Measurements from ENCODE around the gene GNG7.

Gene GNG7

DNA sequence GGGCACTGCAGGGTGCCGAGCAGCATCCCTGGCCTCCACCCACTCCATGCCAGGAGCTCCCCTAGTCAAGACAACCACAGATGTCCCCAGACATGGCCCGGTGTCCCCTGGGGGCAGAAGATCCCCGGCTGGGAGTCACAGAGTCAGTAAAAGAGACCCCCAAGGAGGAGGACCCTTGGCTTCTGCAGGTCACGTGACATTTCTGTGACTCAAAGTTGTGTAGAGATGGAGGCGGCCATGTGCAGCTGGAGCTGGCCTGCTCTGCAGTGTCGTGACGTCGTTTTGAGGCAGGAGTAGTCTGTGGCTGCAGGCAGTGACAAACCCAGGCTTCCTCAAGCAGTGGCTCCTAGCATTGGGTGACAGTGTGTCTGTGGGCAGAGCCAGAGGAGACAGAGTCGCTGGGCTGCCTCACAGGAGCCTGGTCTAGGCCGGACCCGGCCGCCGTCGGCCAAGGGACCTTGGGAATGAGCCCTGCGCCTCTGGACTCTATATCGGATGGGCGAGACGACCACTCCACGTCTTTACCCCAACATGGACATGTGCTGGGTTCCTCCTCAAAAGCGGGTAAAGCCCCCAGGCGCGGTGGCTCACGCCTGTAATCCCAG is 26.4 kb upstream of the GNG7 start:
- H3K4me3 ChIP-seq (ENCODE audit: low read depth in 1 of 2, low read length in 2 of 2): no peak overlapping the region
- H3K36me3 ChIP-seq (ENCODE audit: insufficient read depth, low read length): peaks cover 23% of the 10 kb centered on the region
- no peaks in the 10 kb centered on the region for H3K27me3 ChIP-seq (ENCODE audit: insufficient read depth, low read length, poor library complexity)
- H2AFZ ChIP-seq (ENCODE audit: low read depth, low read length): no peak overlapping the region
- H3K79me2 ChIP-seq (ENCODE audit: insufficient read depth, low read length): no peaks in the 10 kb centered on the region
- H3K9ac ChIP-seq (ENCODE audit: low read depth, low read length): no peak overlapping the region
- H4K20me1 ChIP-seq (ENCODE audit: insufficient read depth, low read length): peaks cover 4% of the 10 kb centered on the region; the same call in 1 of the 2 replicates
- H3K27ac ChIP-seq (ENCODE audit: low read length): no peak overlapping the region
- H3K4me2 ChIP-seq (ENCODE audit: insufficient read depth, low read length): no peak overlapping the region
- ATAC-seq (ENCODE audit: insufficient read depth, low read depth) (peak; percentile 22; the same call in 1 of the 3 replicates), DNase-seq (no peak)
- H3K4me1 ChIP-seq (ENCODE audit: insufficient read depth, low read length): no peaks in the 10 kb centered on the region
- TF ChIP-seq EZH2 (IDR thresholded peaks at IDR 0.05; ENCODE audit: borderline replicate concordance, low read depth, low read length, severe bottlenecking): no peak
- TF ChIP-seq, protein P1, sequence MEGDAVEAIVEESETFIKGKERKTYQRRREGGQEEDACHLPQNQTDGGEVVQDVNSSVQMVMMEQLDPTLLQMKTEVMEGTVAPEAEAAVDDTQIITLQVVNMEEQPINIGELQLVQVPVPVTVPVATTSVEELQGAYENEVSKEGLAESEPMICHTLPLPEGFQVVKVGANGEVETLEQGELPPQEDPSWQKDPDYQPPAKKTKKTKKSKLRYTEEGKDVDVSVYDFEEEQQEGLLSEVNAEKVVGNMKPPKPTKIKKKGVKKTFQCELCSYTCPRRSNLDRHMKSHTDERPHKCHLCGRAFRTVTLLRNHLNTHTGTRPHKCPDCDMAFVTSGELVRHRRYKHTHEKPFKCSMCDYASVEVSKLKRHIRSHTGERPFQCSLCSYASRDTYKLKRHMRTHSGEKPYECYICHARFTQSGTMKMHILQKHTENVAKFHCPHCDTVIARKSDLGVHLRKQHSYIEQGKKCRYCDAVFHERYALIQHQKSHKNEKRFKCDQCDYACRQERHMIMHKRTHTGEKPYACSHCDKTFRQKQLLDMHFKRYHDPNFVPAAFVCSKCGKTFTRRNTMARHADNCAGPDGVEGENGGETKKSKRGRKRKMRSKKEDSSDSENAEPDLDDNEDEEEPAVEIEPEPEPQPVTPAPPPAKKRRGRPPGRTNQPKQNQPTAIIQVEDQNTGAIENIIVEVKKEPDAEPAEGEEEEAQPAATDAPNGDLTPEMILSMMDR (IDR thresholded peaks at IDR 0.05; ENCODE audit: borderline replicate concordance, extremely low read depth, low read length, poor library complexity, severe bottlenecking): no peak
- no peaks in the 10 kb centered on the region for H3K9me3 ChIP-seq (ENCODE audit: insufficient read depth, low read length, severe bottlenecking)

DNA sequence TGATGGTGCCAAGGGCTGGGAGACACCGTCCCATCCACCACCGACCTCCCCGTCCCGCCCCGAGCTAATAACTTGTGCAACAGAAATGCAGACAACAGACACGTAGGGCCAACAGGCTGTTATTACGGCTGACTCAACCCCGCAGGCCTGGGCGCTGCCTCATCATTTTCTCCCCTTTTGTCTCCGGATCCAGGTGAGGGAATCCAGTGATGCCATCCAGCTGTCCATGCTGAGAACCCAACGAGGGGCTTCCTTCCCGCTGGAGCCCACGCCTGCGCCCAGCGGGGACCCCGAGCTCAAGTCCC is 25.1 kb upstream of the GNG7 start:
- no peaks in the 10 kb centered on the region for H3K9me3 ChIP-seq (ENCODE audit: insufficient read depth, low read length, severe bottlenecking)
- H3K9ac ChIP-seq (ENCODE audit: low read depth, low read length): no peak overlapping the region
- H2AFZ ChIP-seq (ENCODE audit: low read depth, low read length): no peak overlapping the region
- no peaks in the 10 kb centered on the region for H3K79me2 ChIP-seq (ENCODE audit: insufficient read depth, low read length)
- ATAC-seq (ENCODE audit: insufficient read depth, low read depth) (no peak), DNase-seq (no peak)
- H3K4me1 ChIP-seq (ENCODE audit: insufficient read depth, low read length): no peaks in the 10 kb centered on the region
- H3K27me3 ChIP-seq (ENCODE audit: insufficient read depth, low read length, poor library complexity): no peaks in the 10 kb centered on the region
- no peak overlapping the region for H3K27ac ChIP-seq (ENCODE audit: low read length)
- TF ChIP-seq, protein P1 (IDR thresholded peaks at IDR 0.05; ENCODE audit: borderline replicate concordance, extremely low read depth, low read length, poor library complexity, severe bottlenecking): no peak
- TF ChIP-seq EZH2 (IDR thresholded peaks at IDR 0.05; ENCODE audit: borderline replicate concordance, low read depth, low read length, severe bottlenecking): no peak
- H3K4me2 ChIP-seq (ENCODE audit: insufficient read depth, low read length): no peak overlapping the region
- peaks cover 13% of the 10 kb centered on the region for H3K36me3 ChIP-seq (ENCODE audit: insufficient read depth, low read length)
- peaks cover 3% of the 10 kb centered on the region; the same call in 1 of the 2 replicates for H4K20me1 ChIP-seq (ENCODE audit: insufficient read depth, low read length)
- no peak overlapping the region for H3K4me3 ChIP-seq (ENCODE audit: low read depth in 1 of 2, low read length in 2 of 2)

DNA sequence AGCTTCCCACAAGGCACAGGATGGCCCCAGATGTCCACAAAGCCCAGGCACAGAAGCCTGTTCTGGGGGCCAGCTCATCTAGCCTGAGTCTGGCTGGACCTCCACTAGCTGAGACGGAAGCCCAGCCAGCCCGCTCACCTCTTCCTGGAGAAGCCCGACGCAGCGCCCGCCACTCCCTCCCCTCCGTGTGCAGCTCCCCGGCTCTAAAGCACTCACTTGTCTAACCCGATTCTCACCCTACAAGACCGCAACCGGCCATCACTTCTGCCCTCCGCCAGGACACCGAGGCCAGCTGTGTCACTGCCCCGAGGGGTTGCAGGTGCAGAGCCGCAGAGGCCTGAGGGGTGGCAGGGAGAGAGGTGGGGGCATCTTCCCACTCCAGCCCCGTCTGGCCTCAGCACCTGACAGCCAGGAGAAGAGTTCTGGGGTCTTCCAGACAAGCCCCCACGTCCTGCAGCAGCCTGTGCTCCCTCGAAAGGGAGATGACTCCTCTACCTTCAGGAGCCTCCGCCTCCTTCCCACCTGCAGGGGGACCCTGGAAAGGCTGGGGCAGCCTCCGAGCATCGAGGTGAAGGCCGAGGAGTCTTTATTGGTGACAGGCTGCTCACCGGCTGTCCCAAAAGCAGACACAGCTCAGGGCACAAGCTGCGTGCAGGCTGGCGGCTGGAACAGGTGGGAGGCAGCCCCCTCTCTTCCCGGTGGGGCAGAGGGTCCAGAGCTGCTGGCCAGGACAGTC is 24.6 kb upstream of the GNG7 start:
- no peaks in the 10 kb centered on the region for H3K79me2 ChIP-seq (ENCODE audit: insufficient read depth, low read length)
- DNase-seq: no peak
- H2AFZ ChIP-seq (ENCODE audit: low read depth, low read length): no peak overlapping the region
- no peak overlapping the region for H3K27ac ChIP-seq (ENCODE audit: low read length)
- TF ChIP-seq, protein P1 (IDR thresholded peaks at IDR 0.05; ENCODE audit: borderline replicate concordance, extremely low read depth, low read length, poor library complexity, severe bottlenecking): no peak
- no peak for TF ChIP-seq EZH2 (IDR thresholded peaks at IDR 0.05; ENCODE audit: borderline replicate concordance, low read depth, low read length, severe bottlenecking)
- H3K4me2 ChIP-seq (ENCODE audit: insufficient read depth, low read length): no peak overlapping the region
- H3K9ac ChIP-seq (ENCODE audit: low read depth, low read length): no peak overlapping the region
- H4K20me1 ChIP-seq (ENCODE audit: insufficient read depth, low read length): peaks cover 3% of the 10 kb centered on the region; the same call in 1 of the 2 replicates
- ATAC-seq (ENCODE audit: insufficient read depth, low read depth): no peak
- no peak overlapping the region for H3K4me3 ChIP-seq (ENCODE audit: low read depth in 1 of 2, low read length in 2 of 2)
- H3K4me1 ChIP-seq (ENCODE audit: insufficient read depth, low read length): no peaks in the 10 kb centered on the region
- H3K9me3 ChIP-seq (ENCODE audit: insufficient read depth, low read length, severe bottlenecking): no peaks in the 10 kb centered on the region
- peaks cover 12% of the 10 kb centered on the region for H3K36me3 ChIP-seq (ENCODE audit: insufficient read depth, low read length)
- H3K27me3 ChIP-seq (ENCODE audit: insufficient read depth, low read length, poor library complexity): no peaks in the 10 kb centered on the region
